Smooth muscle cell of the umbilical artery (primary cell): ENCODE data around the gene TTI1. TPM values are rescaled to one million over a fixed set of nuclear protein-coding genes. Genes with fewer than 3 reads are reported as not detected.

Source experiments
- total RNA-seq: library from RNA; depleted of rRNA; stranded (reverse); fragments of >200 nt; gene quantifications from 2 replicates; pipeline ENCODE4 v1.2.3, GENCODE V29; 2014

The TTI1 gene
- total RNA-seq, result 15.4 and 23.1 TPM in 2 replicates

DNA sequence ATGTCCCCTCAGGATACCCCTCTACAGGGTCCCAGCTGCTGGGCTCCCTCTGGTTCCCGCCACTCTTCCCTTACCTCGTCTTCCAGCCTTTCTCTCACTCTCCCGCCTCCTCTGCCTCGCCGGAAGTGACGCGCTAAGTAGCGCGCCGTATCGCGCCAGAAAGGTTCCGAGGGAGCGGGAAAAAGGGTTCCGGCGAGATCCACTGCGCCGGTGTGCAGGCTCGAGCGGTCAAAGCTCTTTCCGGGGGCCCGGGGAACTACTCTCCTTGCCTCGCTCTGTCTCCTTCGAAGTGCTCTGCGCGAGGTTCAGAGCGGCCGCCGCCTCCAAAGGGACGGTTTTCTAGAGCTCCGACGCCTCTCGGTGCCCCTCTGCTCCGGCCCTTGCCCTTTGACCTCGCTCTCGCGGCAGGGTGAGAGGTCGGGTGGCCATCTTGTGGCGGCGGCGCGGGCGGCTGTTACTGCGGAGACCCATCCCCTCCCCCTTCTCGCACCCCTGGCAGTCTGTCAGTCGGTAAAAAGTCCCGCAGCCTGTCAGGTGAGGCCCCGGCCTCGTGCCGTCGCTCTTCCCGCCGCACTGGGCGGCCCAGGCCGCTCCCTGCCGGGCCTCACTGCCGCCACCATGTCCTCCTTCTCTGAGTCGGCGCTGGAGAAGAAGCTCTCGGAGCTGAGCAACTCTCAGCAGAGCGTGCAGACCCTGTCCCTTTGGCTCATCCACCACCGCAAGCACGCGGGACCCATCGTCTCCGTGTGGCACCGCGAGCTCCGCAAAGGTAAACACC lies at the start of gene TTI1, which contains the start of gene RPRD1B:
TTI1 (minus strand) TSS at position 127 of the 778 bp plus-strand sequence. CDS start 19,640 bp downstream, outside the sequence.
RPRD1B (plus strand) TSS at position 417 of the 778 bp plus-strand sequence; CDS start at position 619, 202 bp downstream.

Other genes with a start within 250 kb of the TTI1 start
- 1.4 and 1.8 TPM in 2 replicates for gene VSTM2L, start 130.3 kb downstream of the TTI1 start, total RNA-seq
- gene RPRD1B, start 290 bp upstream of the TTI1 start, total RNA-seq, result 29.1 and 29.4 TPM in 2 replicates
- 1,934 and 2,042 TPM in 2 replicates for gene TGM2, start 131.8 kb upstream of the TTI1 start, total RNA-seq
- gene KIAA1755, start 227.3 kb upstream of the TTI1 start, total RNA-seq, result 0.65 and 1.5 TPM in 2 replicates